ENCODE data around the gene TTC34. TPM values are rescaled to one million over a fixed set of nuclear protein-coding genes. Genes with fewer than 3 reads are reported as not detected.
"Not testable (repeated sequence)": the region's sequence is repeated elsewhere in the genome, so short reads cannot be mapped to it uniquely, and the experiment has no call there.

The TTC34 gene
- total RNA-seq, 2 donors from 2014 or later: 0.48 to 2.5 TPM

DNA sequence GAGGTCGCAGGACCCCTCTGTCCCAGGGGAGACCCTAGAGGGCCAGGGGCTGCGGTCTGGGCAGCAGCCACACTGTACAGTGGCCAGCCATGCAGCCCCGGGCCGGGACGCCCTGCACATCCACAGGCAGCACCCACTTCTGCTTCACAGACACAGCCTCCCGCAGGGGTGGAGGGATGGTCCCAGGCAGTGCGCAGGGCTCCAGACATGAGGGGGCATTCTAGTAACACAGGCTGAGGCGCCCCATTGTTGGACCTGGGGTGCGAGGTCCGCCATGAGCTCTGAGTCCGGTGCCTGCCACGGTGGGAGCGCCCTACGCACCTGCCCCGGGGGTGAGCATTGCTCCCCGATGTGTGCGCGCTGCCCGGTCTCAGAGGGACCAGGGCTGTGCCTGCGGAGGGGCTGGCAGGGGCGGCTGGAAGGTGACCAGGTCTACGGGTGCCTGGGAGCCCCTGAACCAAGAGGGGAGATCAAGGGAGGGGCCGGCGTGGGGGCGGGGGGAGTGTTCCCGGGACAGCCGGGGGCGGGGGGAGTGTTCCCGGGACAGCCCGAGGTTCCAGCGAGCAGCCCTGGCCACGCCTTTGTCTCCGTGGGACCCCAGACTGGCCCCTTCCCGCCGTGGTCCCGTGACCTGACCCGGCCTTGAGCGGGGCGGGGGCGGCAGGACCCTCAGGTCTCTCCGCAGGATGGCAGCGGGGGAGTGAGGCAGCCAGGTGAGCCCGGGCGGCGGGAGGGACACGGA is 173.1 kb downstream of the TTC34 start:
- H3K36me3 Mint-ChIP-seq (ENCODE audit: low read depth): no peaks in the 10 kb centered on the region
- H3K4me3 Mint-ChIP-seq: no peak overlapping the region
- peaks cover 38% of the 10 kb centered on the region for H3K27me3 Mint-ChIP-seq
- ATAC-seq (replicated peaks): no peak
- H3K27ac Mint-ChIP-seq: no peak overlapping the region
- no peaks in the 10 kb centered on the region for H3K9me3 Mint-ChIP-seq
- no peaks in the 10 kb centered on the region for H3K4me1 Mint-ChIP-seq

DNA sequence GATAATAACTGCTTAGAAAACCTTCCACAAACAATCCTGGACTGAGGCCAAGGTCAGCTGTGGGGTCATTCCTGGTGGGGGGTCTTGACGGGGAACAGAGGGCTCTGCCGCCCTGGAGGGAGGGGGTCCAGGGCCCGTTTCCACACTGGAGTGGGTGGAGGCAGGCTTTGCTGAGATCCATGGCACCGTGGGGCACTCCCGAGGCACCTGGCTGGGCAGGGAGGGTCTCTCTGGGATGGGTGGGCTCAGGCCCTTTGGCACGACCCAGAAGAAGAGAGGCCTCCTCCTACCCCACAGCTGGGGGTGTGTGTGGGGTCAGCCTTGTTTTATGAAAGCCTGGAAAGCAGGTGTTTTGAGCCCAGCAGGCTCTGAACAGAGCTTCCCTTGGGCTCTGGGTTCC is 173.7 kb downstream of the TTC34 start:
- Mint-ChIP-seq H3K9me3 (no peaks in the 10 kb centered on the region), H3K4me3 (no peak overlapping the region), H3K27ac (no peak overlapping the region), H3K27me3 (peaks cover 38% of the 10 kb centered on the region), H3K4me1 (no peaks in the 10 kb centered on the region), H3K36me3 (ENCODE audit: low read depth) (no peaks in the 10 kb centered on the region)
- ATAC-seq (replicated peaks): no peak

DNA sequence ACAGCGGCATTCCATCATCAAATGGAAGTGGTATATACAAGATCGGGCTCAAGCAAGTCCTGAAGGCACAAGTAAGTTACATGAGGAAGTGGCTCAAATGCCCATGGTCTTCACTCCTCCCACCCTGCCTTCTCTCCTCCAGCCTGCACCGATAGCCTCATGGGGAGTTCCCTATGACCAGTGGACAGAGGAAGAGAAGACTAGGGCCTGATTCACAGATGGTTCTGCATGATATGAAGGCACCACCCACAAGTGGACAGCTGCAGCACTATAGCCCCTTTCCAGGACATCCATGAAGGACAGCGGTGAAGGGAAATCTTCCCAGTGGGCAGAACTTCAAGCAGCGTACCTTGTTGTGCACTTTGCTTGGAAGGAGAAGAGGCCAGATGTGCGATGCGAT is 175.7 kb downstream of the TTC34 start:
- H3K27ac Mint-ChIP-seq; H3K9me3 Mint-ChIP-seq; H3K4me3 Mint-ChIP-seq; H3K4me1 Mint-ChIP-seq; ATAC-seq (replicated peaks); H3K36me3 Mint-ChIP-seq (ENCODE audit: low read depth): not testable (repeated sequence)
- peaks cover 34% of the 10 kb centered on the region for H3K27me3 Mint-ChIP-seq

DNA sequence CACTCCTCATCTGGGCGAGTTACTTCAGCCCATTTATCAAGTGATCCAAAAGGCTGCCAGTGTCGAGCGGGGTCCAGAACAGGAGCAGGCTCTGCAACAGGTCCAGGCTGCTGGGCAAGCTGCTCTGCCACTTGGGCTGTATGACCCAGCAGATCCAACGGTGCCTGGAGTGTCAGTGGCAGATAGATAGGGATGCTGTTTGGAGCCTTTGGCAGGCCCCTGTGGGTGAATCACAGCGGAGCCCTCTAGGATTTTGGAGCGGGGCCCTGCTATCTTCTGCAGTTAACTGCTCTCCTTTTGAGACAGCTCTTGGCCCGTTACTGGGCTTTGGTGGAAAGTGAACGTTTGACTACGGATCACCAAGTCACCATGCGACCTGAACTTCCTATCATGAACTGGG is 176.2 kb downstream of the TTC34 start:
- H3K27ac Mint-ChIP-seq: no peak overlapping the region
- H3K36me3 Mint-ChIP-seq (ENCODE audit: low read depth): no peaks in the 10 kb centered on the region
- peaks cover 34% of the 10 kb centered on the region for H3K27me3 Mint-ChIP-seq
- ATAC-seq (replicated peaks): no peak
- no peaks in the 10 kb centered on the region for H3K4me1 Mint-ChIP-seq
- H3K4me3 Mint-ChIP-seq: no peak overlapping the region
- H3K9me3 Mint-ChIP-seq: no peaks in the 10 kb centered on the region

DNA sequence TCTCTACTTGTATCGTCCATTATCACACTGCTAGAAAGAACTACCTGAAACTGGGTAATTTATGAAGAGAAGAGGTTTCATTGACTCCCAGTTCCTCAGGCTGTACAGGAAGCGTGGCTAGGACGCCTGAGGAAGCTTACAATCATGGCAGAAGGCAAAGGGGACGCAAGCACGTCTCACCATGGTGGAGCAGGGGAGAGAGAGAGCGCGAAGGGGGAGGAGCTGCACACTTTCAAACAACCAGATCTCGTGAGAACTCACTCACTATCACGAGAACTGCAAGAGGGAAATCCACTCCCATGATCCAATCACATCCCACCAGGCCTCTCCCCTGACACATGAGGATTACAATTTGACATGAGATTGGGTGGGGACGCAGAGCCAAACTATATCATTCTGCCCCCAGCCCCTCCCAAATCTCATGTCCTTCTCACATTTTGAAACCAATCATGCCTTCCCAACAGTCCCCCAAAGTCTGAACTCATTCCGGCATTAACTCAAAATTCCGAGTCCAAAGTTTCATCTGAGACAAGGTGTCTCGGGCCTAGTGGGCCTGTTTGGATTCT is 176.7 kb downstream of the TTC34 start:
- H3K36me3 Mint-ChIP-seq (ENCODE audit: low read depth): no peaks in the 10 kb centered on the region
- peaks cover 3% of the 10 kb centered on the region for H3K9me3 Mint-ChIP-seq
- no peak overlapping the region for H3K27ac Mint-ChIP-seq
- no peak overlapping the region for H3K4me3 Mint-ChIP-seq
- no peaks in the 10 kb centered on the region for H3K4me1 Mint-ChIP-seq
- no peak for ATAC-seq (replicated peaks)
- peaks cover 32% of the 10 kb centered on the region for H3K27me3 Mint-ChIP-seq

DNA sequence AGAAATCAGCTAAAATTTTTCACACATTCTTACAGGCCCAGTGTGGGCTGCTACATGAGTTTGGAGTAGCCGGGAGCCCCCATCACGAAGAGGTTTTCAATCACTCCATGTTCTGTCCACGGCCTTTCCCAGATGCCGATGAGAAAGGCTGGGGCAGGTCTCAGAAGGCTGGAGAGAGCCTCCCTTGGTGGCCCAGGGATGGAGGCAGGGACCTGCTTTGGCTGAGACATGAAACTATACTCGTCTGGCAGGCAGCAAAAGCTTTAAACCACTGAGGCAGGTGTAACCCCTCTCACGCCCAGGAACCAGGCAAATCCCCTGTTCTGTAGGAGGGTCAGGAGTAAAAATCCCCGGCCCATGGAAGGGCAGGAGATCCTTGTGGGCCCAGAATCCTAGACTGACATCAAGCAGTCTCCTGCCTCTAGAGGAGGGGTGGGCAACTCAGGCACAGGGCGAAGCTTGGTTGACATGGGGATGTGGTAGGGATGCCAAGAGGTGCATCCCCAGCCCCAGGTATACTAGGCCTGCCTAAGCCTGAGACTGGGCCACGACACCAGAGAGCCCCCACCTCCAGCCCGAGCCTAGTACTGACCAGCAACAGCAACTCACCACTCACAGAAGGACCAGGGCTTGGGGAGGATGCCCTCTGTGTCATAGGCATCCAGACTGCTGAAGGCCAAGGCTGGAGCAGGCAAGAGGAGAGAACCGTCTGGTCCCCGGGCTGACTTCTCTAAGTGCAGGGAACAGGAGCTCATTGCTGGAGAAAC is 177.7 kb downstream of the TTC34 start:
- no peaks in the 10 kb centered on the region for H3K36me3 Mint-ChIP-seq (ENCODE audit: low read depth)
- no peaks in the 10 kb centered on the region for H3K4me1 Mint-ChIP-seq
- ATAC-seq (replicated peaks): no peak
- H3K27me3 Mint-ChIP-seq: peaks cover 32% of the 10 kb centered on the region
- no peak overlapping the region for H3K27ac Mint-ChIP-seq
- no peak overlapping the region for H3K4me3 Mint-ChIP-seq
- peaks cover 6% of the 10 kb centered on the region for H3K9me3 Mint-ChIP-seq

DNA sequence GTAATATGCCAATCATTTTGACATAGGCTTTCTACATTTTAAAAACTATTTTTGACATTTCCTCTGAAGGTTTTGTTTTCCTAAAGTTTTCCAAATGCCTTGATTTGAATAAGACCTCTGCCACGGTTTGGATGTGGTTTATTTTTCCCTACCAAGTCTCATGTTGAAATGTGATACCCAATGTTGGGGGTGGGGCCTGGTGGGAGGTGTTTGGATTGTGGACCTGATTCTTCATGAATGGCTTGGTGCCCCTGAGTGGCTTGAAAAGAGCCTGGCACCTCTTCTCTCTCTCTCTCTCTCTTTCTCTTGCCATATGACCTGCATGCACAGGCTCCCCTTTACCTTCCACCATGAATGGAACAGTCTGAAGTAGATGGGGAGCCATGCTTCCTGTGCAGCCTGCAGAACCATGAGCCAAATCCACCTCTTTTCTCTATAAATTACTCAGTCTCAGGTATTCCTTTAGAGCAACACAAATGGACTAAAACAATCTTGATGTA is 183.5 kb downstream of the TTC34 start:
- H3K4me1 Mint-ChIP-seq: no peaks in the 10 kb centered on the region
- H3K36me3 Mint-ChIP-seq (ENCODE audit: low read depth): no peaks in the 10 kb centered on the region
- ATAC-seq (replicated peaks): no peak
- peaks cover 6% of the 10 kb centered on the region for H3K27me3 Mint-ChIP-seq
- H3K27ac Mint-ChIP-seq: no peak overlapping the region
- no peak overlapping the region for H3K4me3 Mint-ChIP-seq
- peaks cover 11% of the 10 kb centered on the region for H3K9me3 Mint-ChIP-seq

DNA sequence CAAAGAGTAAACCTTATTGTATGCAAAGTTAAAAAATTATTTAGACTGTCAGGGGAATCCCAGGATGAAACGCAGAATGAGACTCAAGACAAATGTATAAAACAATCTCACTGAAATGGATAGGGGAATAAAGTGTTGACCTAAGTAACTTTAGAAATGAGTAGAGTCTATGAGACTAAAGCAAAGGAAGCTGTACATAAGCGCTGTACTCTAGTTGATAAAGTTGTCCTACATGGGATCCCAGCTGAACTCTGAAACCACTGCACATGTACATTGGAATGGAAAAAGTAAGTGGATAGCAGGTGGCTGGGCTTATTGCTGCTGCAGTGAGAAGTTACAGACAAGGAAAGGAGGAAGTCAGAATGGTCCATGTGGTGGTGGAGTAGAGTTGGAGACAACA is 187.3 kb downstream of the TTC34 start:
- H3K27me3 Mint-ChIP-seq: no peaks in the 10 kb centered on the region
- H3K4me3 Mint-ChIP-seq: no peak overlapping the region
- H3K9me3 Mint-ChIP-seq: peaks cover 5% of the 10 kb centered on the region
- no peaks in the 10 kb centered on the region for H3K4me1 Mint-ChIP-seq
- no peaks in the 10 kb centered on the region for H3K36me3 Mint-ChIP-seq (ENCODE audit: low read depth)
- no peak for ATAC-seq (replicated peaks)
- H3K27ac Mint-ChIP-seq: no peak overlapping the region

DNA sequence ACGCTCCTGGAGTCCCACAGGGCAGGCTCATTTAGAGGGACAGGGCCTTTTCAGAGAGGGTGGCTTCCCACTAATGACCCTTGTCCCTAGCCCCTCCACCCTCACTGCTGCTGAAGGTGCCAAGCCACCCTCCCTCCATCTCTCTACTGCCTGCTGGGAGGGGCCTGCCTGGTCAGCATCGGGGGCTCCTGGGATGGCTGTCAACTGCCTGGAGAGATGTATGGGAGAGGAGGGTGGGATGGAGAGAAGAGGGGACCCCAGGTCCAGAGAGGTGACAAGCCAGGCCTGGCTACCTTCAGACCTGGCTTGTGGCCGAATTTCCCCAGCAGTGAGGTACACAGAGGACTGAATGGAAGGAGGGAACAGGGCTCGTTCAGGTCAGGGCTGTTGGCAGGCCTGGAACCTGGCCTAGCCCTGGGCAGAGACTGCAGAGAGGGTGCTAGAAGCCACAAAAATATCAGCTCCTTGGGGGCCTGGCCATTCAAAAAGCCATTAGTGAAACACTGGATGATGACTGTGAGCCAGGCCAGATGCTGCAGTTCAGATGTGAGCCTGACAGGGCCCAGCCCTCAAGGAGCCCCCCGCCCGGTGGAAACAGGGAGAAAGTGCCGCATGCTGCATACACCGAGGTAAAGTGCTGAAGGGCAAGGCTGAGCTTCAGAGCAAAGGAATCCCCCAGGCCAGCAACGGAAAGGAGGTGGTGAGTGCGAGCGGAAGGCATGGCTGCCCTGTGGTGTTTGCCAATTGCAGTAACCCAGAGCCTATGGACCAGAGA is 188.7 kb downstream of the TTC34 start:
- no peak for ATAC-seq (replicated peaks)
- Mint-ChIP-seq H3K9me3 (peaks cover 5% of the 10 kb centered on the region), H3K4me3 (no peak overlapping the region), H3K27me3 (no peaks in the 10 kb centered on the region), H3K36me3 (ENCODE audit: low read depth) (no peaks in the 10 kb centered on the region), H3K27ac (no peak overlapping the region), H3K4me1 (no peaks in the 10 kb centered on the region)

DNA sequence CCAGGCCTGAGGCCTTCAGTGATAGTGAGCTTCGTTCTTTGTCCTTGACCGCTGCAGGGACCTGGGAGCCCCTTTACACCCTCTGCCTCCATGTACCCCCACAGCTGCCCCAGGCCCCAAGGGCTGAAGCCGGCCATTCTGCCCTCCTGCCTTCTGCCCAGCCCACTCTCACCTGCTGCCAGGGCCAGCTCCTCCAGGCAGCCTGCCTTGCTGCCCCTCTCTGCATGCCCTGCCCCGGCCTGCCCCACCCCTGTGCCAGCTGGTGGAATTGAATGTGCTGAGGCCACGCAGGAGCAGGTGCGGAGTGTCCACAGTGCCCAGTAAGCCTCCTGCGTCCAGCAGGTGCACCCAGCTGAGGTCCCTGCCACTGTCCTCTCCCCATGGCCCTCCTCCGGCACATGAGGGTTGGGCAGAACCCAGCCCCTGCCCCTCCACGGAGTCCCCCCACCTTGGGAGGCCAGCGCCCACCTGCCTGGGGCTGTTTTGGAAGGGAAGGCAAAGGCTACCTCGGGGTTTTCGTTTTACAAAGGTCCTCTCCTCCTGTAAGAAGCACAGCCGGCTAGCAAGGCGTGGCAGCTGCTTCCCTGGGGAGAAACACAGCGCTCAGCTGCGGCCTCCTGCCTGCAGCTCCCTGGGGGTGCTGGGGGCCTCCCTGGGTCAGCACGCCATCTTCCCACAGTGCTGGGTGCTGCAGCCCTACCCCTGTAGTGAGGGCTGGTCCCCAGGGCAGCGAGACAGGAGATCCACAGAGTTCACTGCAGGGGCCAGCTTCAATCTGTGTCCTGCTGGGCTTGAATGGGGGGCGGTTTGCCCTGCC is 189.7 kb downstream of the TTC34 start:
- H3K27me3 Mint-ChIP-seq: no peaks in the 10 kb centered on the region
- ATAC-seq (replicated peaks): no peak
- no peaks in the 10 kb centered on the region for H3K36me3 Mint-ChIP-seq (ENCODE audit: low read depth)
- H3K4me1 Mint-ChIP-seq: no peaks in the 10 kb centered on the region
- peaks cover 5% of the 10 kb centered on the region for H3K9me3 Mint-ChIP-seq
- no peak overlapping the region for H3K27ac Mint-ChIP-seq
- no peak overlapping the region for H3K4me3 Mint-ChIP-seq

DNA sequence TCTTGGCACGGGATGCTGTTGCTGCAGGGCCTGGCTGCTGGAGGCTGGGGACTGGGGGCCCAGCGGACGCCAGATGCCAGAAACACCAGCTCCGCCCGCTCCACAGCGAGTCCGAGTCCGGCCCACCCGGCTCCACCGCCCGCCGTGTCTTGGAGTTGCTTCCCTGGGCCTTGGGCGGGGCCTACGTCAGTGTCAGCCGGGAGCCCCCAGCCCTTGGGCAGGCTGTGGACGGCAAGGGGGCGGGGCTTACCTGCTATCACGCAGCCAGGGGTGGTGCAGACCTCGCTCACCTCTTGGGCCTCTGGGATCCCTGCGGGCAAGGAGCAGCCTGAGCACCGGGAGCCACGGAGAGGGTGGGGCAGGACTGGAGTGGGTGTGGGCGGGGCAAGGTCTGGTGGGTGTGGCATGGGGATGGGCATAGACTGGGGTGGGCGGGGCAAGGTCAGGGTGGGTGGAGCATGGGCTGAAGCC is 190.4 kb downstream of the TTC34 start:
- Mint-ChIP-seq H3K4me1 (no peaks in the 10 kb centered on the region), H3K27me3 (no peaks in the 10 kb centered on the region), H3K27ac (no peak overlapping the region), H3K36me3 (ENCODE audit: low read depth) (no peaks in the 10 kb centered on the region), H3K4me3 (no peak overlapping the region), H3K9me3 (peaks cover 5% of the 10 kb centered on the region)
- ATAC-seq (replicated peaks): peak; percentile 78

DNA sequence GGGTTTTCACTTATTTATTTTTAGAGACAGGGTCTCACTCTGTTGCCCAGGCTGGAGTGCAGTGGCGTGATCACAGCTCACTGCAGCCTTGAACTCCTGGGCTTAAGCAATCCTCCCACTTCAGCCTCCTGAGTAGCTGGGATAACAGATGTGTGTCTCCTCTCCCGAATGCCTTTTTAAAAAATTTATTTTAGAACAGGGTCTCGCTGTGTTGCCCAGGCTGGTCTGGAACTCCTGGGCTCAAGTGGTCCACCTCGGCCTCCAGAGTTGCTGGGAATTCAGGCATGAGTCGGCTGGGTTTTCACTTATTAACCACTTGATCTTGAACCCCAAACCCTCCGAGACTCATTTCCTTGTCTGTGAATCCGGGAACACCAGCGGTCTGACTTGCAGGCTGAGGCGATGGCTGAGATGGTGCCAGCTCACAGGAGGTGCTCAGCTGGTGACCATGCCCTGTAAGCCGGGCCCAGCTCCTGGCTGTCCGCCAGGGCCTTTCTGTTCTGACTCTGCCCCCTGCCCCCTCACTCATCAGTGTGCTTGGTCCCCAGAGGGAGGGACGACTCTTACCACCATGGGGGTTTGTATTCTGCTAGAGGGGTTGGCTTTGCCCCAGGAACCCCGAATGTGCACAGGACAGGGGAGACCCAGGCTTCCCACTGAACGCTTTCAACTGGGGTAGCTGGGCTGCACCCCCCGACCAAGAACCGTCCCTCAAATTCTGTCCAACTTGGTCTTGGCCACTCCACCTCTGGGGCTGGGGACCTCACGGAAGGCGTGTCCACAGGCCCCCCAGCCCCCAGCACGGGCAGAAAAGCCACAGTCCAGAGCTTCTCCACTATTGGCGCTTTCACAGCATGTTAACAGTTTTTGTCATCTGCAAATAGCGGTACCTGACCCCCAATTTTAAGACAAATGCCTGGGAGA is 191.2 kb downstream of the TTC34 start:
- Mint-ChIP-seq H3K9me3 (peaks cover 5% of the 10 kb centered on the region), H3K27ac (no peak overlapping the region), H3K27me3 (no peaks in the 10 kb centered on the region), H3K4me1 (no peaks in the 10 kb centered on the region), H3K4me3 (no peak overlapping the region), H3K36me3 (ENCODE audit: low read depth) (no peaks in the 10 kb centered on the region)
- no peak for ATAC-seq (replicated peaks)
